B cell (primary cell): ENCODE results near the gene AFDN. TPM values are rescaled to one million over a fixed set of nuclear protein-coding genes. Genes with fewer than 3 reads are reported as not detected.

Source experiments
- ATAC-seq: fragments of 200-7000 bp; cut with Tn5 transposase; one replicate; pipeline ENCODE4 v1.10.0; 2021; ENCODE audit warnings: low read depth, mild to moderate bottlenecking, moderate number of reproducible peaks, moderate library complexity
- CTCF ChIA-PET: fragments of 350-600 bp; sonication (Branson Sonifier 250); formaldehyde crosslinking; loops from one replicate; lab custom pipeline; 2021; ENCODE audit warnings: antibody characterized with exemption, inconsistent platforms; lab: Charles Lee
- POLR2A ChIA-PET: fragments of 350-600 bp; sonication (Branson Sonifier 250); formaldehyde crosslinking; loops from one replicate; lab custom pipeline; 2021; ENCODE audit warnings: antibody characterized with exemption; lab: Charles Lee
- DNase-seq: peaks from one replicate; pipeline ENCODE4 v3.0.0; 2013
- H2AFZ ChIP-seq: 2 replicates; pipeline ENCODE4 v1.6.1; 2012; ENCODE audit warnings: mild to moderate bottlenecking, low read depth, low read length; ENCODE audit not compliant: insufficient read depth, poor library complexity, severe bottlenecking
- H3K27ac ChIP-seq, 2 donors: 1 replicate in 1 of 2; 2 replicates in 1 of 2; pipeline ENCODE4 v1.5.1; 2012 to 2013; ENCODE audit warnings: low read length in 2 of 2, mild to moderate bottlenecking in 2 of 2, moderate library complexity in 1 of 2
- H3K27me3 ChIP-seq, 4 experiments: fragments of 200-600 bp in 1 of 4; sonication (generic) in 1 of 4; replicated peaks in 1 of 4; 1 replicate in 2 of 4; 2 replicates in 2 of 4; pipeline versions ENCODE4 v1.6.1 to v1.7.0; 2013 to 2016; ENCODE audit warnings: low read length in 3 of 4, mild to moderate bottlenecking in 2 of 4, mixed read lengths in 1 of 4, moderate library complexity in 1 of 4; ENCODE audit not compliant: insufficient read depth in 4 of 4, control insufficient read depth in 3 of 4; ENCODE audit errors: control extremely low read depth in 1 of 4
- H3K36me3 ChIP-seq, 2 experiments: replicated peaks in 1 of 2; 1 replicate in 1 of 2; 2 replicates in 1 of 2; pipeline versions ENCODE4 v1.6.1 to v1.7.1; 2013; ENCODE audit warnings: low read length in 1 of 2; ENCODE audit not compliant: insufficient read depth in 2 of 2, control insufficient read depth in 1 of 2; ENCODE audit errors: control extremely low read depth in 1 of 2, extremely low read depth in 1 of 2
- H3K4me1 ChIP-seq, 2 donors: fragments of 200-600 bp in 1 of 2; sonication (generic) in 1 of 2; 1 replicate in 1 of 2; 2 replicates in 1 of 2; pipeline versions ENCODE4 v1.5.1 to v1.6.1; 2013 to 2017; ENCODE audit warnings: low read length in 2 of 2; ENCODE audit not compliant: control insufficient read depth in 2 of 2, insufficient read depth in 2 of 2
- H3K4me2 ChIP-seq: replicated peaks from 2 replicates; pipeline ENCODE3; 2012; ENCODE audit warnings: mild to moderate bottlenecking, low read depth, low read length; ENCODE audit not compliant: poor library complexity, severe bottlenecking
- H3K4me3 ChIP-seq, 5 experiments: fragments of 200-600 bp in 1 of 5; sonication (generic) in 1 of 5; 1 replicate in 3 of 5; 2 replicates in 2 of 5; pipeline versions ENCODE4 v1.5.1 to v1.7.0; 2011 to 2016; ENCODE audit warnings: low read length in 4 of 5, mild to moderate bottlenecking in 4 of 5, low read depth in 2 of 5, control low read depth in 1 of 5, moderate library complexity in 1 of 5; ENCODE audit not compliant: insufficient read depth in 1 of 5; ENCODE audit errors: control extremely low read depth in 1 of 5, extremely low read depth in 1 of 5
- H3K79me2 ChIP-seq: fragments of 200-600 bp; sonication (generic); one replicate; pipeline ENCODE4 v1.6.0; 2016; ENCODE audit warnings: low read length; ENCODE audit not compliant: control insufficient read depth, insufficient read depth
- H3K9ac ChIP-seq: fragments of 200-600 bp; sonication (generic); 2 replicates; pipeline ENCODE4 v1.6.1; 2017; ENCODE audit warnings: mild to moderate bottlenecking, low read length, moderate library complexity
- H3K9me3 ChIP-seq, 3 donors: one replicate each; pipeline versions ENCODE4 v1.6.1 to v1.7.1; 2013; ENCODE audit warnings: low read length in 2 of 3; ENCODE audit not compliant: control insufficient read depth in 2 of 3, insufficient read depth in 1 of 3; ENCODE audit errors: control extremely low read depth in 1 of 3
- H4K20me1 ChIP-seq: 2 replicates; pipeline ENCODE4 v1.6.0; 2012; ENCODE audit warnings: mild to moderate bottlenecking, low read length; ENCODE audit not compliant: insufficient read depth, control insufficient read depth, poor library complexity, severe bottlenecking
- H3K27ac Mint-ChIP-seq: one replicate; pipeline ENCODE4 v1.8.0; 2021; ENCODE audit warnings: mixed read lengths
- H3K27me3 Mint-ChIP-seq: one replicate; pipeline ENCODE4 v1.8.0; 2021; ENCODE audit warnings: mixed read lengths
- H3K4me1 Mint-ChIP-seq: one replicate; pipeline ENCODE4 v1.8.0; 2021; ENCODE audit warnings: mixed read lengths
- H3K4me3 Mint-ChIP-seq: one replicate; pipeline ENCODE4 v1.8.0; 2021; ENCODE audit warnings: mixed read lengths
- H3K9me3 Mint-ChIP-seq: one replicate; pipeline ENCODE4 v1.8.0; 2022; ENCODE audit warnings: mixed read lengths; ENCODE audit not compliant: insufficient read depth
- CTCF ChIP-seq: fragments of 200-600 bp; IDR thresholded peaks from one replicate; pipeline ENCODE4 v1.8.0; 2022; ENCODE audit warnings: antibody characterized with exemption, mild to moderate bottlenecking
- EZH2 ChIP-seq: IDR thresholded peaks from 2 replicates; pipeline ENCODE4 v1.6.1; 2012; ENCODE audit warnings: borderline replicate concordance, low read depth, mild to moderate bottlenecking, moderate library complexity, low read length; ENCODE audit not compliant: insufficient read depth, poor library complexity, severe bottlenecking
- WGBS: methylation state at CpG from one replicate; pipeline ENCODE4 v1.1.5; 2013; ENCODE audit warnings: missing lambda C conversion rate; ENCODE audit not compliant: insufficient coverage; 5-methylcytosine and 5-hydroxymethylcytosine counted together
- intact Hi-C: fragments of 100-400 bp; cut with micrococcal nuclease; formaldehyde crosslinking; loops from one replicate; pipeline ENCODE4 v1.10.0; 2022
- polyA plus RNA-seq: library from polyadenylated mRNA; depleted of rRNA; stranded (reverse); fragments of >200 nt; gene quantifications from 2 replicates; pipeline ENCODE4 v1.2.3, GENCODE V29; 2012
- total RNA-seq, 2 donors: library from RNA; stranded (reverse); fragments of 120-200 nt in 1 of 2; gene quantifications; 1 replicate in 1 of 2; 2 replicates in 1 of 2; pipeline versions ENCODE4 v1.2.3 to v1.2.4, GENCODE V29; 2013 to 2022

AFDN gene
- total and polyA plus RNA-seq, 2 donors (not counting 1 experiment from before 2014, with no cell fraction given) = 15.4 to 70.5 TPM

- H3K9me3 ChIP-seq = peaks cover 0 to 10% (median 0%) of the 10 kb centered on the region in 3 donors
- no peaks in the 10 kb centered on the region for H3K27me3 ChIP-seq
- Mint-ChIP-seq H3K4me3 (no peak within 1 kb of the TSS), H3K9me3 (no peaks in the 10 kb centered on the region), H3K4me1 (no peaks in the 10 kb centered on the region), H3K27me3 (peaks cover 8% of the 10 kb centered on the region), H3K27ac (no peak within 1 kb of the TSS)
- CTCF ChIA-PET = no interaction called here
- H2AFZ ChIP-seq = no peak within 1 kb of the TSS
- no peak for TF ChIP-seq CTCF
- no peak for TF ChIP-seq EZH2
- no peak within 1 kb of the TSS for H3K4me2 ChIP-seq
- H3K4me3 ChIP-seq = no peak within 1 kb of the TSS
- no peak for DNase-seq
- WGBS = 90% methylated on average over 3 of the region's 9 CpGs
- POLR2A ChIA-PET = no interaction called here
- no peaks in the 10 kb centered on the region for H3K4me1 ChIP-seq
- no peaks in the 10 kb centered on the region for H4K20me1 ChIP-seq
- H3K79me2 ChIP-seq = no peaks in the 10 kb centered on the region
- no peaks in the 10 kb centered on the region for H3K36me3 ChIP-seq
- no peak for ATAC-seq
- no peak within 1 kb of the TSS for H3K27ac ChIP-seq
- intact Hi-C loops = no loop called here
- H3K9ac ChIP-seq = no peak within 1 kb of the TSS
Measured at GRCh38 chr6:167997642-167998041, 170.9 kb downstream of the AFDN start, which contains the start of gene KIF25. Gene KIF25, plus strand, starts transcription at chr6:167997671. Its CDS starts 31,915 bp downstream, at chr6:168029586.

GRCh38 chr6:167998215-167998614 is 171.5 kb downstream of the AFDN start:
- H3K9me3 Mint-ChIP-seq = no peaks in the 10 kb centered on the region
- Histone ChIP-seq H3K9me3 (peaks cover 0 to 10% (median 0%) of the 10 kb centered on the region in 3 donors), H3K36me3 (no peaks in the 10 kb centered on the region), H2AFZ (no peak overlapping the region), H3K4me2 (no peak overlapping the region), H3K9ac (no peak overlapping the region), H4K20me1 (no peaks in the 10 kb centered on the region), H3K27me3 (no peaks in the 10 kb centered on the region), H3K4me1 (no peaks in the 10 kb centered on the region), H3K27ac (no peak overlapping the region), H3K4me3 (no peak overlapping the region), H3K79me2 (no peaks in the 10 kb centered on the region)
- H3K4me3 Mint-ChIP-seq = no peak overlapping the region
- 91% methylated on average over 4 of the region's 5 CpGs for WGBS
- intact Hi-C loops = no loop called here
- no peak overlapping the region for H3K27ac Mint-ChIP-seq
- ATAC-seq (no peak), DNase-seq (no peak)
- CTCF ChIA-PET = no interaction called here
- TF ChIP-seq CTCF (no peak), EZH2 (no peak)
- POLR2A ChIA-PET = no interaction called here
- no peaks in the 10 kb centered on the region for H3K4me1 Mint-ChIP-seq
- peaks cover 8% of the 10 kb centered on the region for H3K27me3 Mint-ChIP-seq
